Measurements from ENCODE around the gene PODXL2.

DNA sequence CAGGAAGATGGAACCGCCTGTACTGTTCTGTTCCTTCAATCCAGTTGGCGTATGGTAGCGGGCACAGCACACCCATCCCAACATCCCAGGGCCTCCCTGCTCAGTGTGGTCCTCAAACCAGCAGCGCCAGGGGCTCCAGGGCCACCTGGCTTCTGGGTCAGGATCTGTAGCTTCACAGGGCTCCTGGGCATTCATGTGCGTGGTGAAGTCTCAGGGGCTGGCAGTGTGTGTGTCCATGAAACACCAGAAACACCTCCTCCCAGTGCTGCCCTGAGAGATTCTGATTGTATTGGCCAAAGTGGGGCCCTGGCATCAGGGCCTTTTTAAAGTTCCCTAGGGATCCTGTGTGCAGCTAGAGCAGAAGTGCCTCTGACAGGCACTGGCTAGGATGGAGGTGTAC is 85.9 kb downstream of the PODXL2 start:
- TF ChIP-seq, protein P1, sequence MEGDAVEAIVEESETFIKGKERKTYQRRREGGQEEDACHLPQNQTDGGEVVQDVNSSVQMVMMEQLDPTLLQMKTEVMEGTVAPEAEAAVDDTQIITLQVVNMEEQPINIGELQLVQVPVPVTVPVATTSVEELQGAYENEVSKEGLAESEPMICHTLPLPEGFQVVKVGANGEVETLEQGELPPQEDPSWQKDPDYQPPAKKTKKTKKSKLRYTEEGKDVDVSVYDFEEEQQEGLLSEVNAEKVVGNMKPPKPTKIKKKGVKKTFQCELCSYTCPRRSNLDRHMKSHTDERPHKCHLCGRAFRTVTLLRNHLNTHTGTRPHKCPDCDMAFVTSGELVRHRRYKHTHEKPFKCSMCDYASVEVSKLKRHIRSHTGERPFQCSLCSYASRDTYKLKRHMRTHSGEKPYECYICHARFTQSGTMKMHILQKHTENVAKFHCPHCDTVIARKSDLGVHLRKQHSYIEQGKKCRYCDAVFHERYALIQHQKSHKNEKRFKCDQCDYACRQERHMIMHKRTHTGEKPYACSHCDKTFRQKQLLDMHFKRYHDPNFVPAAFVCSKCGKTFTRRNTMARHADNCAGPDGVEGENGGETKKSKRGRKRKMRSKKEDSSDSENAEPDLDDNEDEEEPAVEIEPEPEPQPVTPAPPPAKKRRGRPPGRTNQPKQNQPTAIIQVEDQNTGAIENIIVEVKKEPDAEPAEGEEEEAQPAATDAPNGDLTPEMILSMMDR (IDR thresholded peaks at IDR 0.05; ENCODE audit: insufficient read depth, low read length) = no peak
- TF ChIP-seq POLR2AphosphoS5 (IDR thresholded peaks at IDR 0.05; ENCODE audit: low read depth) (no peak), GABPA (IDR thresholded peaks at IDR 0.05; ENCODE audit: low read depth) (no peak)

Data from HL-60 (cell line).